HepG2 (cell line): ENCODE data around the gene SEC14L6. TPM values are rescaled to one million over a fixed set of nuclear protein-coding genes. Genes with fewer than 3 reads are reported as not detected.

Source experiments
- ATAC-seq: fragments of 200-7000 bp; cut with Tn5 transposase; 3 replicates; pipeline ENCODE4 v1.9.1; 2020; ENCODE audit warnings: mild to moderate bottlenecking, moderate library complexity
- BruUV-seq: library from RNA; stranded (reverse); fragments of 400-500 nt; replicated peaks from 2 replicates; lab custom pipeline; 2021; lab: Mats Ljungman, UMichigan
- CTCF ChIA-PET: fragments of 300-600 bp; formaldehyde crosslinking; extraction: SDS; loops from one replicate; lab custom pipeline; 2021; ENCODE audit warnings: low total read pairs, inconsistent platforms, low intra/inter-chr PET ratio; lab: Yijun Ruan, JAX
- POLR2A ChIA-PET: fragments of 350-600 bp; sonication (Branson Sonifier 250); formaldehyde crosslinking; loops from one replicate; lab custom pipeline; 2020; ENCODE audit warnings: antibody characterized with exemption, inconsistent platforms; lab: Yijun Ruan, JAX
- DNase-seq: peaks from one replicate; pipeline ENCODE4 v3.0.0-alpha.2; 2015; ENCODE audit warnings: low spot score
- FAIRE-seq: peaks from 3 replicates; lab custom pipeline; 2011; peaks lifted over from hg19 to GRCh38; lab: Jason Lieb, UNC
- H2AFZ ChIP-seq: one replicate; pipeline ENCODE4 v1.6.1; 2011; ENCODE audit warnings: low read length, inconsistent platforms
- H3K27ac ChIP-seq: fragments of 300-600 bp; 3 replicates; pipeline ENCODE4 v1.8.0; 2011; ENCODE audit warnings: mixed run types, mild to moderate bottlenecking, mixed read lengths, low read length, inconsistent platforms; ENCODE audit not compliant: insufficient read depth; ENCODE audit errors: extremely low read length
- H3K27me3 ChIP-seq, 2 experiments: fragments of 200-600 bp in 1 of 2; 2 replicates in 1 of 2; 3 replicates in 1 of 2; pipeline versions ENCODE4 v1.6.0 to v1.8.0; 2011; ENCODE audit warnings: low read length in 2 of 2, mild to moderate bottlenecking in 2 of 2, moderate library complexity in 2 of 2, inconsistent platforms in 1 of 2; ENCODE audit not compliant: insufficient read depth in 2 of 2, control insufficient read depth in 1 of 2
- H3K36me3 ChIP-seq, 2 experiments: fragments of 200-600 bp in 1 of 2; replicated peaks in 1 of 2; 2 replicates in 1 of 2; 3 replicates in 1 of 2; pipeline versions ENCODE4 v1.5.1 to v1.8.0; 2011; ENCODE audit warnings: low read length in 2 of 2, inconsistent platforms in 1 of 2; ENCODE audit not compliant: insufficient read depth in 2 of 2, control insufficient read depth in 1 of 2
- H3K4me1 ChIP-seq: 2 replicates; pipeline ENCODE4 v1.5.1; 2012; ENCODE audit warnings: low read length, inconsistent platforms; ENCODE audit not compliant: insufficient read depth
- H3K4me2 ChIP-seq: 2 replicates; pipeline ENCODE4 v1.6.0; 2011; ENCODE audit warnings: low read depth, low read length, inconsistent platforms
- H3K4me3 ChIP-seq, 3 experiments: fragments of 200-600 bp in 1 of 3; sonication (generic), shearing (Covaris generic) in 1 of 3; replicated peaks in 1 of 3; 2 replicates each; pipeline ENCODE4 v1.5.1; 2011 to 2016; ENCODE audit warnings: low read length in 3 of 3, inconsistent platforms in 2 of 3, low read depth in 2 of 3, mild to moderate bottlenecking in 2 of 3, control low read depth in 1 of 3, mixed read lengths in 1 of 3; ENCODE audit not compliant: insufficient read depth in 1 of 3
- H3K79me2 ChIP-seq: one replicate; pipeline ENCODE4 v1.6.1; 2011; ENCODE audit warnings: low read length, inconsistent platforms; ENCODE audit not compliant: insufficient read depth
- H3K9ac ChIP-seq: 2 replicates; pipeline ENCODE4 v1.6.0; 2011; ENCODE audit warnings: mild to moderate bottlenecking, low read depth, low read length, inconsistent platforms; ENCODE audit not compliant: insufficient read depth
- H3K9me3 ChIP-seq: 2 replicates; pipeline ENCODE4 v1.5.1; 2012; ENCODE audit warnings: mild to moderate bottlenecking, low read length
- H4K20me1 ChIP-seq: 2 replicates; pipeline ENCODE4 v1.6.0; 2011; ENCODE audit warnings: inconsistent platforms, mild to moderate bottlenecking, low read length, moderate library complexity; ENCODE audit not compliant: insufficient read depth
- BRCA1 ChIP-seq: sonication (generic); formaldehyde crosslinking; IDR thresholded peaks from 2 replicates; pipeline ENCODE4 v1.4.0; 2020; ENCODE audit warnings: missing genetic modification reagents
- CBFB ChIP-seq: sonication (generic); formaldehyde crosslinking; IDR thresholded peaks from 2 replicates; pipeline ENCODE4 v1.4.0; 2020; ENCODE audit warnings: missing genetic modification reagents
- CBX1 ChIP-seq: IDR thresholded peaks from one replicate; pipeline ENCODE4 v1.6.1; 2016; ENCODE audit warnings: antibody characterized with exemption, low read depth
- IKZF1 ChIP-seq: fragments of 450-650 bp; IDR thresholded peaks from 2 replicates; pipeline ENCODE4 v1.7.1; 2016
- IRF2 ChIP-seq: IDR thresholded peaks from 2 replicates; pipeline ENCODE4 v1.6.1; 2018; ENCODE audit warnings: missing genetic modification reagents, missing compliant biosample characterization
- KAT2B ChIP-seq: fragments of 150-350 bp; IDR thresholded peaks from 2 replicates; pipeline ENCODE4 v1.6.1; 2014; ENCODE audit warnings: low read depth, low read length, borderline replicate concordance
- KLF12 ChIP-seq: sonication (generic); formaldehyde crosslinking; IDR thresholded peaks from 2 replicates; pipeline ENCODE4 v1.4.0; 2020; ENCODE audit warnings: missing genetic modification reagents, borderline replicate concordance
- TAF15 ChIP-seq: fragments of 200-400 bp; formaldehyde crosslinking; IDR thresholded peaks from one replicate; pipeline ENCODE4 v1.6.1; 2018; ENCODE audit warnings: mild to moderate bottlenecking, low read depth, low read length; ENCODE audit not compliant: poor library complexity, severe bottlenecking
- ZBTB3 ChIP-seq: sonication (generic); formaldehyde crosslinking; IDR thresholded peaks from 2 replicates; pipeline ENCODE4 v1.4.0; 2020; ENCODE audit warnings: low read depth, mild to moderate bottlenecking, moderate library complexity, missing genetic modification reagents, borderline replicate concordance
- ZKSCAN8 ChIP-seq: IDR thresholded peaks from 2 replicates; pipeline ENCODE4 v1.6.1; 2016; ENCODE audit warnings: borderline replicate concordance, missing genetic modification reagents, missing compliant biosample characterization
- ZNF160 ChIP-seq: sonication (generic); formaldehyde crosslinking; IDR thresholded peaks from 2 replicates; pipeline ENCODE4 v1.8.0; 2022; ENCODE audit warnings: mild to moderate bottlenecking, inconsistent platforms, missing genetic modification reagents
- ZNF24 ChIP-seq: fragments of 450-650 bp; IDR thresholded peaks from 2 replicates; pipeline ENCODE4 v1.6.1; 2017; ENCODE audit warnings: antibody characterized with exemption, mild to moderate bottlenecking
- WGBS: methylation state at CpG from one replicate; pipeline ENCODE4 v1.1.6; 2017; ENCODE audit warnings: low lambda C conversion rate; 5-methylcytosine and 5-hydroxymethylcytosine counted together
- in situ Hi-C: cut with HindIII; loops from 2 replicates; pipeline ENCODE4 v1.10.0; 2017; ENCODE audit warnings: low pct_unique_long_range_greater_than_20kb; ENCODE audit not compliant: extremely low pct_ligation_motif_present
- intact Hi-C: fragments of 100-400 bp; cut with micrococcal nuclease; formaldehyde crosslinking; loops from one replicate; pipeline ENCODE4 v1.10.0; 2022; ENCODE audit not compliant: unreplicated experiment
- polyA plus RNA-seq, 8 experiments: library from polyadenylated mRNA; depleted of rRNA in 3 of 8; stranded (reverse) in 7 of 8; unstranded in 1 of 8; fragments of >200 nt; fragmentation: Illumina TruSeq in 4 of 8; extraction: Trizol in 4 of 8; gene quantifications; 2 replicates each; pipeline versions ENCODE4 v1.2.1 to v1.2.3, GENCODE V29; 2011 to 2016; ENCODE audit warnings: low read depth in 4 of 8, missing spikeins in 1 of 8, mixed read lengths in 1 of 8; ENCODE audit not compliant: insufficient read depth in 1 of 8
- total RNA-seq, 5 experiments: library from RNA; depleted of rRNA; stranded (reverse); fragments of >200 nt; fragmentation: Illumina TruSeq; extraction: Trizol; gene quantifications; 2 replicates each; pipeline ENCODE4 v1.2.3, GENCODE V29; 2016; ENCODE audit warnings: low read depth in 1 of 5
- TF ChIP-seq, protein P1 (sequence below): sonication (generic); formaldehyde crosslinking; IDR thresholded peaks from 2 replicates; pipeline ENCODE4 v1.5.1; 2020; ENCODE audit warnings: mild to moderate bottlenecking, missing genetic modification reagents, borderline replicate concordance

SEC14L6 gene
- total and polyA plus RNA-seq, 2 of the 13 experiments (the other 11 are each of a cell fraction or from before 2014, with no cell fraction given), result 0.09 to 9.3 TPM

DNA sequence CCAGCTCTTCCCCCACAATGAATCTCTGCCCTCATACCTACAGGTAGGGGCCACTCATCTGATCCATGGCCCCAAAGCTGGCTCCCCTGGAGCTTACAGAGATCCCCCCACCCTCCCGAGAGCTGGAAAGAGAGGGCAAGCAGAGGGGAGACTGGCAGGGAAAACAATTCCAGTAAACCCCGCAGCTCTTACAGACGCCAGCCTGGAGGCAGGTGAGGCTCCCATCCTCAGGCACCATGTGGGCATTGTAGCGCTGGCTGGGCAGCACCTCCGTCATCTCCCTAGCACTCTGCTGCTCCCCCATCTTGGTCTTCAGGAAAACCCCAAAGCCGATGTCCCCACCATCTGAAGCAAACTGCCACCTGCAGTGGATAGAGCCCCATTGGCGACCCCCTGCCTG, 55.2 kb downstream of the SEC14L6 start:
- no peak overlapping the region for H3K4me2 ChIP-seq
- no peak overlapping the region for H3K27ac ChIP-seq
- H2AFZ ChIP-seq, result no peak overlapping the region
- H3K27me3 ChIP-seq, result peaks cover 2 to 40% of the 10 kb centered on the region in 2 experiments
- DNase-seq (no peak), FAIRE-seq (no peak), ATAC-seq (no peak)
- H3K9me3 ChIP-seq, result no peaks in the 10 kb centered on the region
- H3K4me1 ChIP-seq, result no peaks in the 10 kb centered on the region
- H4K20me1 ChIP-seq, result no peaks in the 10 kb centered on the region
- whole genome bisulfite sequencing, result 50% methylated on average over 5 of the region's 7 CpGs
- no TSS peak for BruUV-seq
- in situ Hi-C loops, result no loop called here
- H3K79me2 ChIP-seq, result no peaks in the 10 kb centered on the region
- H3K9ac ChIP-seq, result no peak overlapping the region
- no peak overlapping the region for H3K4me3 ChIP-seq
- CTCF ChIA-PET, result no interaction called here
- TF ChIP-seq KLF12 (CRISPR knock-in tag) (no peak), CBFB (no peak), ZKSCAN8 (no peak), ZNF24 (no peak), IKZF1 (no peak), BRCA1 (CRISPR knock-in tag) (no peak), CBX1 (no peak), ZNF160 (CRISPR knock-in tag) (no peak), TAF15 (no peak), IRF2 (CRISPR knock-in tag) (no peak), ZBTB3 (CRISPR knock-in tag) (no peak), KAT2B (no peak)
- TF ChIP-seq, protein P1, sequence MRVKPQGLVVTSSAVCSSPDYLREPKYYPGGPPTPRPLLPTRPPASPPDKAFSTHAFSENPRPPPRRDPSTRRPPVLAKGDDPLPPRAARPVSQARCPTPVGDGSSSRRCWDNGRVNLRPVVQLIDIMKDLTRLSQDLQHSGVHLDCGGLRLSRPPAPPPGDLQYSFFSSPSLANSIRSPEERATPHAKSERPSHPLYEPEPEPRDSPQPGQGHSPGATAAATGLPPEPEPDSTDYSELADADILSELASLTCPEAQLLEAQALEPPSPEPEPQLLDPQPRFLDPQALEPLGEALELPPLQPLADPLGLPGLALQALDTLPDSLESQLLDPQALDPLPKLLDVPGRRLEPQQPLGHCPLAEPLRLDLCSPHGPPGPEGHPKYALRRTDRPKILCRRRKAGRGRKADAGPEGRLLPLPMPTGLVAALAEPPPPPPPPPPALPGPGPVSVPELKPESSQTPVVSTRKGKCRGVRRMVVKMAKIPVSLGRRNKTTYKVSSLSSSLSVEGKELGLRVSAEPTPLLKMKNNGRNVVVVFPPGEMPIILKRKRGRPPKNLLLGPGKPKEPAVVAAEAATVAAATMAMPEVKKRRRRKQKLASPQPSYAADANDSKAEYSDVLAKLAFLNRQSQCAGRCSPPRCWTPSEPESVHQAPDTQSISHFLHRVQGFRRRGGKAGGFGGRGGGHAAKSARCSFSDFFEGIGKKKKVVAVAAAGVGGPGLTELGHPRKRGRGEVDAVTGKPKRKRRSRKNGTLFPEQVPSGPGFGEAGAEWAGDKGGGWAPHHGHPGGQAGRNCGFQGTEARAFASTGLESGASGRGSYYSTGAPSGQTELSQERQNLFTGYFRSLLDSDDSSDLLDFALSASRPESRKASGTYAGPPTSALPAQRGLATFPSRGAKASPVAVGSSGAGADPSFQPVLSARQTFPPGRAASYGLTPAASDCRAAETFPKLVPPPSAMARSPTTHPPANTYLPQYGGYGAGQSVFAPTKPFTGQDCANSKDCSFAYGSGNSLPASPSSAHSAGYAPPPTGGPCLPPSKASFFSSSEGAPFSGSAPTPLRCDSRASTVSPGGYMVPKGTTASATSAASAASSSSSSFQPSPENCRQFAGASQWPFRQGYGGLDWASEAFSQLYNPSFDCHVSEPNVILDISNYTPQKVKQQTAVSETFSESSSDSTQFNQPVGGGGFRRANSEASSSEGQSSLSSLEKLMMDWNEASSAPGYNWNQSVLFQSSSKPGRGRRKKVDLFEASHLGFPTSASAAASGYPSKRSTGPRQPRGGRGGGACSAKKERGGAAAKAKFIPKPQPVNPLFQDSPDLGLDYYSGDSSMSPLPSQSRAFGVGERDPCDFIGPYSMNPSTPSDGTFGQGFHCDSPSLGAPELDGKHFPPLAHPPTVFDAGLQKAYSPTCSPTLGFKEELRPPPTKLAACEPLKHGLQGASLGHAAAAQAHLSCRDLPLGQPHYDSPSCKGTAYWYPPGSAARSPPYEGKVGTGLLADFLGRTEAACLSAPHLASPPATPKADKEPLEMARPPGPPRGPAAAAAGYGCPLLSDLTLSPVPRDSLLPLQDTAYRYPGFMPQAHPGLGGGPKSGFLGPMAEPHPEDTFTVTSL (CRISPR knock-in tag), result no peak
- TF ChIP-seq, all 625 proteins: peak for 0
- H3K36me3 ChIP-seq, result no peaks in the 10 kb centered on the region
- POLR2A ChIA-PET, result no interaction called here
- intact Hi-C loops, result no loop called here
